ENCODE results near the gene ALDH7A1.

- TF ChIP-seq ZFP3 (CRISPR knock-in tag; IDR thresholded peaks at IDR 0.05) (no peak), PATZ1 (CRISPR knock-in tag; IDR thresholded peaks at IDR 0.05; ENCODE audit: borderline replicate concordance) (no peak), ZFP30 (CRISPR knock-in tag; IDR thresholded peaks at IDR 0.05) (no peak), ESRRG (CRISPR knock-in tag; IDR thresholded peaks at IDR 0.05) (no peak), ZNF8 (CRISPR knock-in tag; IDR thresholded peaks at IDR 0.05) (no peak), TOX (CRISPR knock-in tag; IDR thresholded peaks at IDR 0.05; ENCODE audit: borderline replicate concordance) (no peak), TCF4 (CRISPR knock-in tag; IDR thresholded peaks at IDR 0.05; ENCODE audit: borderline replicate concordance) (no peak), SNAI2 (CRISPR knock-in tag; IDR thresholded peaks at IDR 0.05) (no peak), ZNF565 (CRISPR knock-in tag; conservative IDR thresholded peaks at IDR 0.05; ENCODE audit: low read depth) (no peak), CSDC2 (CRISPR knock-in tag; IDR thresholded peaks at IDR 0.05) (no peak), ISL1 (CRISPR knock-in tag; IDR thresholded peaks at IDR 0.05) (no peak)
- TF ChIP-seq, protein P1, sequence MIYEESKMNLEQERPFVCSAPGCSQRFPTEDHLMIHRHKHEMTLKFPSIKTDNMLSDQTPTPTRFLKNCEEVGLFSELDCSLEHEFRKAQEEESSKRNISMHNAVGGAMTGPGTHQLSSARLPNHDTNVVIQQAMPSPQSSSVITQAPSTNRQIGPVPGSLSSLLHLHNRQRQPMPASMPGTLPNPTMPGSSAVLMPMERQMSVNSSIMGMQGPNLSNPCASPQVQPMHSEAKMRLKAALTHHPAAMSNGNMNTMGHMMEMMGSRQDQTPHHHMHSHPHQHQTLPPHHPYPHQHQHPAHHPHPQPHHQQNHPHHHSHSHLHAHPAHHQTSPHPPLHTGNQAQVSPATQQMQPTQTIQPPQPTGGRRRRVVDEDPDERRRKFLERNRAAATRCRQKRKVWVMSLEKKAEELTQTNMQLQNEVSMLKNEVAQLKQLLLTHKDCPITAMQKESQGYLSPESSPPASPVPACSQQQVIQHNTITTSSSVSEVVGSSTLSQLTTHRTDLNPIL (CRISPR knock-in tag; IDR thresholded peaks at IDR 0.05; ENCODE audit: low read depth) = no peak
These were observed 52.6 kb downstream of the ALDH7A1 start for GRCh38 chr5:126542441-126542840.

All from SK-N-SH treated with all-trans-retinoic acid at 6 μM for 48 hours (cell line).